ENCODE results near the gene LOXL3. TPM values are rescaled to one million over a fixed set of nuclear protein-coding genes. Genes with fewer than 3 reads are reported as not detected.

The LOXL3 gene
- polyA plus RNA-seq, 1 of the 3 experiments (the other 2 are of a cell fraction), result 47.9 TPM

DNA sequence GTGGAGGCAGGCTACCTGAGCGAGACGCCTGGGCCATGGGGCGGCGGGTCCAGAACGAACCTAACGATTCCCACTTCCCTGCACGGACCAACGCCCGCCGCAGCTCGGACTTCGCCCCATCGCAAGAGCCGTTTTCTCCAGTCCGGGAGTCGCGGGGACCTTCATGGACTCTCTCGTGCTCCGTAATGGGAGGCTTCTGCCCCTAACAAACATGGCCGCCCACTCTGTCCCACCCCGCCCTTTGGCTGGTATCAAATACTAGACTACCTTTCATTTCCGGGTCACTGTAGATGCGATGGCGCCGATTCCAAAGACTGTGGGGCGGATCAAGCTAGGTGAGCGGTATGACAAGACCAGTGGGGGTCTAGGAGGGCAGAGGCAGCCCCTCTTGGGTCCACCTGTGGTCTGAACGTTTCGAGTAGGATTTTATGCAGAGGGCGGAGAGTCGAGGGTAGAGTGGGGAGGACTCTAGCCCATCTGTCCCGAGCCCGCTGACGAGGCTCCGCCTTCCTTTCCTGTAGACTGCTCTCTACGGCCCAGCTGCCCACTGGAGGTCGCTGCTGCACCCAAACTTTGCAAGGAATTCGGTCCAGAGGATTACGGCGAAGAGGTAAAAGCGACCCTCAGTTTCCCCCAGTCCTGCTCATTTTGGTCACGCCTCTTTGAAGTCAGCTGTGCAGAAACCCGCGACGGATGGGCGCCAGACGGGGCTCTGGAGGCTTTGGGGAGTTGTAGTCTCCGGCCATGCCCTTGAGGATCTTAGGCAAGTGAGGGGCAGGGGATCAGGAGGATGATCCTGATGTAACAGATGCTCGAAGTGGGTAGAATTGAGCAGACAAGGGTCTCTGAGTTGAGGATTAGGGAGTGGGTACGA, 70.7 kb downstream of the LOXL3 start, which contains the start of the genes CCDC142 and TTC31:
TSS of gene CCDC142 (minus strand) at position 198 of the 874 bp plus-strand sequence. CDS start at position 37, 161 bp downstream.
TSS of gene TTC31 (plus strand) at position 281 of the 874 bp plus-strand sequence. CDS start at position 296, 15 bp downstream.
- ChIA-PET CTCF (interaction anchor here (0.6 to 7.5 kb wide), 31 partner anchors 9 to 161 kb away, joined by 3 to 116 read pairs (median 6); partner anchors contain the start of genes AUP1, DQX1, HTRA2 and LBX2), POLR2A (interaction anchor here (0.6 to 3.5 kb wide), 15 partner anchors 10 to 106 kb away, joined by 3 to 24 read pairs (median 8); partner anchors contain the start of genes AUP1, C2orf81, HTRA2 and INO80B)
- TF ChIP-seq EP300 (IDR thresholded peaks at IDR 0.05; ENCODE audit: borderline replicate concordance in 1 of 2, low read depth in 1 of 2, low read length in 1 of 2) (no peak), POLR2AphosphoS5 (IDR thresholded peaks at IDR 0.05; ENCODE audit: low read depth, low read length) (peak; percentile 89), ELF1 (IDR thresholded peaks at IDR 0.05) (peak; percentile 84), SMC3 (IDR thresholded peaks at IDR 0.05; ENCODE audit: low read depth, low read length) (peak; percentile 91), FOXJ3 (CRISPR knock-in tag; IDR thresholded peaks at IDR 0.05) (peak; percentile 48; the same call in 1 of the 2 replicates), GABPA (IDR thresholded peaks at IDR 0.05; ENCODE audit: low read depth) (peak; percentile 94), CHD2 (IDR thresholded peaks at IDR 0.05; ENCODE audit: low read length, partially characterized antibody) (peak; percentile 89), MXI1 (IDR thresholded peaks at IDR 0.05; ENCODE audit: low read depth, low read length) (peak; percentile 79), RAD21 (IDR thresholded peaks at IDR 0.05; ENCODE audit: low read length) (peak; percentile 84), NFIC (IDR thresholded peaks at IDR 0.05; ENCODE audit: borderline replicate concordance) (peak; percentile 9; the same call in 1 of the 2 replicates), TCF12 (IDR thresholded peaks at IDR 0.05) (peak; percentile 39; the same call in 1 of the 2 replicates), TAF1 (IDR thresholded peaks at IDR 0.05; ENCODE audit: borderline replicate concordance, low read depth, low read length) (no peak; the same call in 1 of the 2 replicates), RFX5 (IDR thresholded peaks at IDR 0.05; ENCODE audit: low read length) (no peak), FOSL2 (IDR thresholded peaks at IDR 0.05; ENCODE audit: borderline replicate concordance, low read depth) (no peak), RCOR1 (IDR thresholded peaks at IDR 0.05; ENCODE audit: low read length) (peak; percentile 5; the same call in 1 of the 2 replicates), RXRA (IDR thresholded peaks at IDR 0.05; ENCODE audit: borderline replicate concordance, low read depth) (no peak), YY1 (IDR thresholded peaks at IDR 0.05; ENCODE audit: low read depth) (peak; percentile 99)
- TF ChIP-seq, protein P1, sequence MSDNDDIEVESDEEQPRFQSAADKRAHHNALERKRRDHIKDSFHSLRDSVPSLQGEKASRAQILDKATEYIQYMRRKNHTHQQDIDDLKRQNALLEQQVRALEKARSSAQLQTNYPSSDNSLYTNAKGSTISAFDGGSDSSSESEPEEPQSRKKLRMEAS (IDR thresholded peaks at IDR 0.05; ENCODE audit: low read depth), result peak; percentile 39
- TF ChIP-seq, protein P2, sequence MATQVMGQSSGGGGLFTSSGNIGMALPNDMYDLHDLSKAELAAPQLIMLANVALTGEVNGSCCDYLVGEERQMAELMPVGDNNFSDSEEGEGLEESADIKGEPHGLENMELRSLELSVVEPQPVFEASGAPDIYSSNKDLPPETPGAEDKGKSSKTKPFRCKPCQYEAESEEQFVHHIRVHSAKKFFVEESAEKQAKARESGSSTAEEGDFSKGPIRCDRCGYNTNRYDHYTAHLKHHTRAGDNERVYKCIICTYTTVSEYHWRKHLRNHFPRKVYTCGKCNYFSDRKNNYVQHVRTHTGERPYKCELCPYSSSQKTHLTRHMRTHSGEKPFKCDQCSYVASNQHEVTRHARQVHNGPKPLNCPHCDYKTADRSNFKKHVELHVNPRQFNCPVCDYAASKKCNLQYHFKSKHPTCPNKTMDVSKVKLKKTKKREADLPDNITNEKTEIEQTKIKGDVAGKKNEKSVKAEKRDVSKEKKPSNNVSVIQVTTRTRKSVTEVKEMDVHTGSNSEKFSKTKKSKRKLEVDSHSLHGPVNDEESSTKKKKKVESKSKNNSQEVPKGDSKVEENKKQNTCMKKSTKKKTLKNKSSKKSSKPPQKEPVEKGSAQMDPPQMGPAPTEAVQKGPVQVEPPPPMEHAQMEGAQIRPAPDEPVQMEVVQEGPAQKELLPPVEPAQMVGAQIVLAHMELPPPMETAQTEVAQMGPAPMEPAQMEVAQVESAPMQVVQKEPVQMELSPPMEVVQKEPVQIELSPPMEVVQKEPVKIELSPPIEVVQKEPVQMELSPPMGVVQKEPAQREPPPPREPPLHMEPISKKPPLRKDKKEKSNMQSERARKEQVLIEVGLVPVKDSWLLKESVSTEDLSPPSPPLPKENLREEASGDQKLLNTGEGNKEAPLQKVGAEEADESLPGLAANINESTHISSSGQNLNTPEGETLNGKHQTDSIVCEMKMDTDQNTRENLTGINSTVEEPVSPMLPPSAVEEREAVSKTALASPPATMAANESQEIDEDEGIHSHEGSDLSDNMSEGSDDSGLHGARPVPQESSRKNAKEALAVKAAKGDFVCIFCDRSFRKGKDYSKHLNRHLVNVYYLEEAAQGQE (IDR thresholded peaks at IDR 0.05; ENCODE audit: low read depth, low read length), result peak; percentile 52; the same call in 1 of the 2 replicates
- TF ChIP-seq, protein P3, sequence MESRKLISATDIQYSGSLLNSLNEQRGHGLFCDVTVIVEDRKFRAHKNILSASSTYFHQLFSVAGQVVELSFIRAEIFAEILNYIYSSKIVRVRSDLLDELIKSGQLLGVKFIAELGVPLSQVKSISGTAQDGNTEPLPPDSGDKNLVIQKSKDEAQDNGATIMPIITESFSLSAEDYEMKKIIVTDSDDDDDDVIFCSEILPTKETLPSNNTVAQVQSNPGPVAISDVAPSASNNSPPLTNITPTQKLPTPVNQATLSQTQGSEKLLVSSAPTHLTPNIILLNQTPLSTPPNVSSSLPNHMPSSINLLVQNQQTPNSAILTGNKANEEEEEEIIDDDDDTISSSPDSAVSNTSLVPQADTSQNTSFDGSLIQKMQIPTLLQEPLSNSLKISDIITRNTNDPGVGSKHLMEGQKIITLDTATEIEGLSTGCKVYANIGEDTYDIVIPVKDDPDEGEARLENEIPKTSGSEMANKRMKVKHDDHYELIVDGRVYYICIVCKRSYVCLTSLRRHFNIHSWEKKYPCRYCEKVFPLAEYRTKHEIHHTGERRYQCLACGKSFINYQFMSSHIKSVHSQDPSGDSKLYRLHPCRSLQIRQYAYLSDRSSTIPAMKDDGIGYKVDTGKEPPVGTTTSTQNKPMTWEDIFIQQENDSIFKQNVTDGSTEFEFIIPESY (IDR thresholded peaks at IDR 0.05; ENCODE audit: borderline replicate concordance, low read depth), result peak; percentile 78
- TF ChIP-seq, protein P4, sequence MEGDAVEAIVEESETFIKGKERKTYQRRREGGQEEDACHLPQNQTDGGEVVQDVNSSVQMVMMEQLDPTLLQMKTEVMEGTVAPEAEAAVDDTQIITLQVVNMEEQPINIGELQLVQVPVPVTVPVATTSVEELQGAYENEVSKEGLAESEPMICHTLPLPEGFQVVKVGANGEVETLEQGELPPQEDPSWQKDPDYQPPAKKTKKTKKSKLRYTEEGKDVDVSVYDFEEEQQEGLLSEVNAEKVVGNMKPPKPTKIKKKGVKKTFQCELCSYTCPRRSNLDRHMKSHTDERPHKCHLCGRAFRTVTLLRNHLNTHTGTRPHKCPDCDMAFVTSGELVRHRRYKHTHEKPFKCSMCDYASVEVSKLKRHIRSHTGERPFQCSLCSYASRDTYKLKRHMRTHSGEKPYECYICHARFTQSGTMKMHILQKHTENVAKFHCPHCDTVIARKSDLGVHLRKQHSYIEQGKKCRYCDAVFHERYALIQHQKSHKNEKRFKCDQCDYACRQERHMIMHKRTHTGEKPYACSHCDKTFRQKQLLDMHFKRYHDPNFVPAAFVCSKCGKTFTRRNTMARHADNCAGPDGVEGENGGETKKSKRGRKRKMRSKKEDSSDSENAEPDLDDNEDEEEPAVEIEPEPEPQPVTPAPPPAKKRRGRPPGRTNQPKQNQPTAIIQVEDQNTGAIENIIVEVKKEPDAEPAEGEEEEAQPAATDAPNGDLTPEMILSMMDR (IDR thresholded peaks at IDR 0.05), result peak; percentile 93
- peak within 1 kb of the TSS; percentile 79 for H3K9ac ChIP-seq
- 1% methylated on average over 28 of the region's 50 CpGs for WGBS (ENCODE audit: low lambda C conversion rate)
- H3K79me2 ChIP-seq (ENCODE audit: insufficient read depth), result peaks cover 76% of the 10 kb centered on the region
- no peaks in the 10 kb centered on the region for H3K9me2 ChIP-seq
- peaks cover 3% of the 10 kb centered on the region for H3F3A ChIP-seq (replicated peaks; ENCODE audit: insufficient read depth)
- H3K4me3 ChIP-seq (ENCODE audit: low read depth in 2 of 2, low read length in 1 of 2), result peak within 1 kb of the TSS; percentile 70 to 97
- peak within 1 kb of the TSS; percentile 79 to 91 for H3K27ac ChIP-seq (ENCODE audit: low read depth in 2 of 2, low read length in 1 of 2)
- peak within 1 kb of the TSS; percentile 86 for H2AFZ ChIP-seq (ENCODE audit: low read depth)
- no peaks in the 10 kb centered on the region for H3K9me3 ChIP-seq
- no peaks in the 10 kb centered on the region for H3K27me3 ChIP-seq (ENCODE audit: insufficient read depth)
- DNase-seq, result peak; percentile 93
- peaks cover 13 to 16% of the 10 kb centered on the region in 2 experiments; a peak in 3 of 4 replicates for H3K4me1 ChIP-seq (ENCODE audit: control insufficient read depth in 1 of 2, insufficient read depth in 2 of 2, low read depth in 1 of 2, low read length in 1 of 2)
- peaks cover 8 to 15% of the 10 kb centered on the region in 2 experiments for H3K36me3 ChIP-seq (replicated peaks in 1 of 2; ENCODE audit: control insufficient read depth in 1 of 2, insufficient read depth in 2 of 2, low read length in 1 of 2)
- peak within 1 kb of the TSS; percentile 86 for H3K4me2 ChIP-seq
- H4K20me1 ChIP-seq (ENCODE audit: insufficient read depth), result no peaks in the 10 kb centered on the region
